NB4 (cell line): ENCODE data around the gene UVRAG.
"Not testable (repeated sequence)": the region's sequence is repeated elsewhere in the genome, so short reads cannot be mapped to it uniquely, and the experiment has no call there.

Source experiments
- DNase-seq: peaks from one replicate; pipeline ENCODE4 v3.0.0; 2010; ENCODE audit warnings: low read depth
- H3K4me3 ChIP-seq: one replicate; pipeline ENCODE4 v1.5.1; 2011; ENCODE audit warnings: mild to moderate bottlenecking, low read depth, low read length, moderate library complexity
- MYC ChIP-seq: IDR thresholded peaks from 2 replicates; pipeline ENCODE4 v1.6.1; 2011; ENCODE audit warnings: low read depth, low read length
- POLR2A ChIP-seq: IDR thresholded peaks from 2 replicates; pipeline ENCODE4 v1.6.1; 2011; ENCODE audit warnings: mild to moderate bottlenecking; ENCODE audit not compliant: insufficient read length; ENCODE audit errors: extremely low read depth
- TF ChIP-seq, protein P1 (sequence below): IDR thresholded peaks from 2 replicates; pipeline ENCODE4 v1.6.1; 2011; ENCODE audit warnings: low read depth, low read length
- TF ChIP-seq, protein P2 (sequence below): IDR thresholded peaks from one replicate; pipeline ENCODE4 v1.5.1; 2012; ENCODE audit warnings: low read depth, low read length

Gene UVRAG

DNA sequence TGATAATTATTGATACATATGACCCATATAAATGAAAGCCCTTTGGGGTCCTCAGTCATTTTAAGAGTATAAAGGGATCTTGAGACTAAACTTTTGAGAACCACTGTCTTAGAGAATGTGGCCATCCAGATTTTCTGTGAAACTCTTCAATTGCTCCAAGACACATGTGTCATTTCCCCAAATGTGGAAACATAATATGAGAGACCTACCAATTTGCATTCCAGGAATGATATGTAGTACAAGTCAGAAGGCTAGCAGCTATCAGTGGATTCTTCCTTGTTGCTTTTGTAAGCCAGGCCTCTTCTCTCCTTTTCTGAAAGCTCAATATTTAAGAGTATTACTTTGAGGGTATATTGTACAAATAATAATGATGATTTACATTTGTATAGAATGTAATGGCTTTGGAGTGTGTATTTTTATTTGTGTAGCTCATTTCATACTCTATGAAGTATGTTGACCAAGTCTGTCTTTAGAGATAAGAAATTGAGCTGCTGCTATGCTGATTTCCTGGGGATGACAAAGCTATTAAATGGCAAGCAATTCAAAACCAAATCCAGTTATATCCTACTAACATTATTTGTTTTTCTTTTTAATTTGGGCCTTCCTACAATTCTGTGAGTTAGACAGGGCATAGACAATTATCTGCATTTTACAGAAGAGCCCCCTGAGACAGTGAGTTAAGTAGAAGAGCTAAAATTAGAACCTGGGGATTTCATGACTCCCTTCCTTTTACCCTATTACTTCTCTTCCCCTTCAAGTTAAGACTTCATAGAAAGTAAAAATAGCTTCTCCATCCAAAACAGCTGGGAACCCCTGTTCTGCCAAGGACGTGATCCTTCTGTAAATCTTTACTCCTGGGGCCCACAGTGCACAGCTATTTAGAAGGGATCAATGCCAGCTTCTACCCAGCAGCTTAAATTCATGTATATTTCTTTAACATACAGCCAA, 259.4 kb downstream of the UVRAG start:
- peak; percentile 31 for DNase-seq
- no peak overlapping the region for H3K4me3 ChIP-seq
- TF ChIP-seq, protein P1, sequence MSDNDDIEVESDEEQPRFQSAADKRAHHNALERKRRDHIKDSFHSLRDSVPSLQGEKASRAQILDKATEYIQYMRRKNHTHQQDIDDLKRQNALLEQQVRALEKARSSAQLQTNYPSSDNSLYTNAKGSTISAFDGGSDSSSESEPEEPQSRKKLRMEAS: no peak
- TF ChIP-seq POLR2A (no peak), MYC (no peak)

DNA sequence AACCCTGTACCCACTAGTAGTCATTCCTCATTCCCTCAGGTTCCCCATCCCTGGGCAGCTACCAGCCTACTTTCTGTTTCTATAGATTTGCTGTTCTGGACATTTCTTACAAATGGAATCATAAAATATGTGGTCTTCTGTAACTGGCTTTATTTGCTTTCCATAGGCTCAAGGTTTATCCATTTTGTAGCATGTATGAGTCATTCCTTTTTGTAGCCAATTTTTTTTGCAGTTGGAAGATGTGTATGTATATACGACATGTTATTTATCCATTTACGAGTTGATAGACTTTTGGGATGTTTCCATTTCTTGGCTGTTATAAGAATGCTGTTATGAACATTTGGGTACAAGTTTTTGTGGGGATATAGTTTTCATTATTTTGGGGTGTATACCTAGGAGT, 260.7 kb downstream of the UVRAG start:
- H3K4me3 ChIP-seq: no peak overlapping the region
- TF ChIP-seq, protein P1: no peak
- no peak for TF ChIP-seq MYC
- TF ChIP-seq POLR2A: no peak
- TF ChIP-seq, protein P2, sequence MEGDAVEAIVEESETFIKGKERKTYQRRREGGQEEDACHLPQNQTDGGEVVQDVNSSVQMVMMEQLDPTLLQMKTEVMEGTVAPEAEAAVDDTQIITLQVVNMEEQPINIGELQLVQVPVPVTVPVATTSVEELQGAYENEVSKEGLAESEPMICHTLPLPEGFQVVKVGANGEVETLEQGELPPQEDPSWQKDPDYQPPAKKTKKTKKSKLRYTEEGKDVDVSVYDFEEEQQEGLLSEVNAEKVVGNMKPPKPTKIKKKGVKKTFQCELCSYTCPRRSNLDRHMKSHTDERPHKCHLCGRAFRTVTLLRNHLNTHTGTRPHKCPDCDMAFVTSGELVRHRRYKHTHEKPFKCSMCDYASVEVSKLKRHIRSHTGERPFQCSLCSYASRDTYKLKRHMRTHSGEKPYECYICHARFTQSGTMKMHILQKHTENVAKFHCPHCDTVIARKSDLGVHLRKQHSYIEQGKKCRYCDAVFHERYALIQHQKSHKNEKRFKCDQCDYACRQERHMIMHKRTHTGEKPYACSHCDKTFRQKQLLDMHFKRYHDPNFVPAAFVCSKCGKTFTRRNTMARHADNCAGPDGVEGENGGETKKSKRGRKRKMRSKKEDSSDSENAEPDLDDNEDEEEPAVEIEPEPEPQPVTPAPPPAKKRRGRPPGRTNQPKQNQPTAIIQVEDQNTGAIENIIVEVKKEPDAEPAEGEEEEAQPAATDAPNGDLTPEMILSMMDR: no peak
- DNase-seq: no peak

DNA sequence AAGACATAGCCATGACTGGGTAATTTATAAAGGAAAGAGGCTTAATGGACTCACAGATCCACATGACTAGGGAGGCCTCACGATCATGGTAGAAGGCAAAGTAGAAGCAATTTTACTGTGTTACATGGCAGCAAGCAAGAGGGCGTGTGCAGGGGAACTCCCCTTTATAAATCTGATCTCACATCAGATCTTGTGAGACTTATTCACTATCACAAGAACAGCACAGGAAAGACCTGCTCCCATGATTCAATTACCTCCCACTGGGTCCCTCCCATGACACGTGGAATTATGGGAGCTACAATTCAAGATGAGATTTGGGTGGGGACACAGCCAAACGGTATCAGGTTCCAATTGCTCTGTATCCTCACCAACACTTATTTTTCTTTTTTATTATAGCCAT, 261.2 kb downstream of the UVRAG start:
- not testable (repeated sequence) for DNase-seq, H3K4me3 ChIP-seq

DNA sequence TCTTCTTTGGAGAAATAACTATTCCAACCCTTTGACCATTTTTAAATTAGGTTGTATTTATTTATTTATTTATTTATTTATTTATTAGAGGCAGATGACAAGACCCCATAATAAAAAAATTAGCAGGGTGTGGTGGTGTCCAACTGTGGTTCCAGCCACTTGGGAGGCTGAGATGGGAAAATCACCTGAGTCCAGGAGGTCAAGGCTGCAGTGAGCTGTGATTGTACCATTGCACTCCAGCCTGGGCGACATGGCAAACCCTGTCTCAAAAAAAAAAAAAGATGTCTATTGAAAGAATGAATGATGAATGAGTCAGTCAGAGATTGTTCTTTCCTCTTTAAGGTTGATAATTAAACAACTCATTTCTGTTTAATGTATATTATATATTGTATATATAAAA, 261.7 kb downstream of the UVRAG start:
- DNase-seq: no peak

DNA sequence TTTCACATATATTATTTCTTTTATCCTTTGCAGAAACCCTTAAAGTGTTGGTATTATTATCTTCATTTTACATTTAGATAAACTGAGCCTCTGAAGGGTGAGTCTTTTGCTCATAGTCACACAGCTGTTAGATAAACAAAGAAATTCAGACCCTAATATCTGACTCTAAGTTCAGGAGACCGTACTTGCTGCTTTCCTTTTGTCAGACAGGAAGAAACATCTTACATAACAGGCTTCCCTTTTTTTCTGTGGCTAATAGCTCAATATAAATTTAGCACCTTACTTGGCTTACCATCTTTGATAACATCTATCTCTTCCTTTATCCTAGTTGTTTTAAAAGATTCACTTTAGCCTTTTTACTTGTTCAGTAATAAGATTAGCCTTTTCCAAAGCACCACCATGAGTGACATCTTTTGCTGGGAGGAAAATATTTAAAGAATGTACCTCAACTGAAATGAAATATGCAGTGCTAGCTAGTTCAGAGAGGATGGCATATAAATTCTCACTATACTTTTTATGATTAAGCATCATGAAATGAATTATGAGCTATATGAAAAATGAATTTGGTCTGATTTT, 262.7 kb downstream of the UVRAG start:
- peak; percentile 60 for DNase-seq
- no peak for TF ChIP-seq POLR2A
- TF ChIP-seq, protein P2: no peak
- TF ChIP-seq, protein P1: no peak
- H3K4me3 ChIP-seq: no peak overlapping the region

More for the DNA sequence above, 261.7 kb downstream of the UVRAG start:
- H3K4me3 ChIP-seq: no peak overlapping the region
- TF ChIP-seq POLR2A (no peak), MYC (no peak)
- TF ChIP-seq, protein P2: no peak
- TF ChIP-seq, protein P1: no peak

DNA sequence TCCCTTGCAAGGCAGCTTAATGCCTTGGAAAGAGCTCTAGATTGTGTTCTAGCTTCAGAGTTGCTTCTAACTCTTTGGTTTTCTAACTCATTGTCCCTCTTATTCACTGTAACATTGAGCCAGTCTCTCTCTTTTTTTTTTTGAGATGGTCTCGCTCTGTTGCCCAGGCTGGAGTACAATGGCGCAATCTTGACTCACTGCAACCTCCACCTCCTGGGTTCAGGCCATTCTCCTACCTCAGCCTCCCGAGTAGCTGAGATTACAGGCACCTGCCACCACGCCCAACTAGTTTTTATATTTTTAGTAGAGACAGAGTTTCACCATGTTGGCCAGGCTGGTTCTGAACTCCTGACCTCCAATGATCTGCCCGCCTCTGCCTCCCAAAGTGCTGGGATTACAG, 266.1 kb downstream of the UVRAG start:
- not testable (repeated sequence) for H3K4me3 ChIP-seq, DNase-seq

DNA sequence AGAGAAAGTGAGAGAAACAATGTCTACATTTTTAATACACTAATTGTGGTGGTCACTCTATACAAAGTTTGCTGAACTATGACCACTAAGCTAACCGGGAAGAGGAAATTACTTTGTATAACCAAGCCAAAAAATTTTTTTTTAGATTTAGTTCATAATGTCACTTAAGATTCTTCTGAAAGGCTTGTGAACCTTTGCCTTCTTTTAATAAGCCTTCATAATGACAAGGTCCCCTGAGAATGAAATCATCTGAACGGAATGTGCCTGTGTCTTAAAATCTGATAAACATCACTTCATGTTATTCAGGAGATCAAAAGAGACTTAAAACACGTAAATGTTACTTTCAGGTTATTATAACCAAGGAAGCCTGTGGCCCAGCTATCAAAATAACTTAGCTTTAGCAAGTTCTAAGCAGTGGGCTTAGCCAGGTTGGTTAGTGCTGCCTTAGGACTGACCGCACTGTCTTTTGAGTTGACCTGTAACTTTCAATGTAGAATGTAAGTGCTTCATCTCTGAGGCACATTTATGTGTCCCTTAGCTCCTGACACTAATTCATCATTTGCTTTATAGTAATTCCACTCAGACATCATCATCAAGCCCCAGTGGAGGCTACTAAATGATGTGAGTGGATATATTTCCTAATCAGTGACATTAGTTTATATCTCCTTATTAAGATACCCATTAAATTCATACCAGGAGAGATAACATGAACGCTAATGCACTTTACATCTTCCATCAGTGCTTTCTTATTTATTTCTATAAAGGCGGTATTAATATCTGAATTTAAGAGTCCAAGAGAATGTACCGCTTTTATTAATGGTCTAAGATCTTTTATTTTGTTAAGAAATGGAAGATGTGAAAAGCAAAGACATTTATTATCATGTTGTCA, 268.8 kb downstream of the UVRAG start:
- TF ChIP-seq MYC (no peak), POLR2A (no peak)
- TF ChIP-seq, protein P2: no peak
- TF ChIP-seq, protein P1: no peak
- DNase-seq: no peak

More for the DNA sequence above, 268.8 kb downstream of the UVRAG start:
- no peak overlapping the region for H3K4me3 ChIP-seq
